ENCODE measurements around the gene CYP24A1. TPM values are rescaled to one million over a fixed set of nuclear protein-coding genes. Genes with fewer than 3 reads are reported as not detected.
"Not testable (repeated sequence)": the region's sequence is repeated elsewhere in the genome, so short reads cannot be mapped to it uniquely, and the experiment has no call there.

Gene CYP24A1
- total RNA-seq, 1 donor from 2014 or later: 23.6 TPM

DNA sequence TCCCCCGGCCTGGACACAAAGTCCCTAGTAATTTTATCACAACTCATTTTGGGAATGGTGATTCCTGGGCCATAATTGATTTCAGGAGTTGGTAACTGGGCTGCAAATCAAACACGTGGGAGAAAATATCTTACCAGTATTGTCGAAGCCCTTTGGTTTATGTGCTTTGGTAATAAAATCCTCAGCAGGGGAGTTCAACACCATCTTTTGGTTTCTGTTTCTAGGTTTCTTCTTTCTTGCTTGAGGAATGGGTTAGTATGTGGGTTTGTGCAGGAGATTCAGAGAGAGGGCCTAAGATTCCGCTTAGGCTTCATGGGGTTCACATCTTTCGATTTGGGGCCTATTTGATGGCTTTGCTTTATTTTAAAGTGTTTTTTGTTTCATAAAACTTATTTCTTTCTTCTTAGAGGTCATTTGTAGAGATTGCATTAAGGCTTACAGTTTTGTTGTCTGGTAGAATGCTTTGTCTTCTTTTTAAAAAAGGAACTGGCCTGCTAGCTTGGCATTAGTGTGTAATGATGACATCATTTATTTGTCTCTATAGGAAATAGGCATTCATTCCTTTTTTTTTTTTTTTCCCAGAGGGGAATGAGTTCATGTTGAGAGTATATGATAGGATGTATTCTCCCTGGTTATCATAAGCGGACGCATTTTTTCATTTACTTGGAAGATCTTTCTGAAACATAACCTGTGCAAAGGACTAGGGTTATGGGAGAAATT, 45.8 kb downstream of the CYP24A1 start:
- peaks cover 6% of the 10 kb centered on the region for H3K9me3 Mint-ChIP-seq
- H3K27ac Mint-ChIP-seq: peak overlapping the region; percentile 67
- TF ChIP-seq, protein P1, sequence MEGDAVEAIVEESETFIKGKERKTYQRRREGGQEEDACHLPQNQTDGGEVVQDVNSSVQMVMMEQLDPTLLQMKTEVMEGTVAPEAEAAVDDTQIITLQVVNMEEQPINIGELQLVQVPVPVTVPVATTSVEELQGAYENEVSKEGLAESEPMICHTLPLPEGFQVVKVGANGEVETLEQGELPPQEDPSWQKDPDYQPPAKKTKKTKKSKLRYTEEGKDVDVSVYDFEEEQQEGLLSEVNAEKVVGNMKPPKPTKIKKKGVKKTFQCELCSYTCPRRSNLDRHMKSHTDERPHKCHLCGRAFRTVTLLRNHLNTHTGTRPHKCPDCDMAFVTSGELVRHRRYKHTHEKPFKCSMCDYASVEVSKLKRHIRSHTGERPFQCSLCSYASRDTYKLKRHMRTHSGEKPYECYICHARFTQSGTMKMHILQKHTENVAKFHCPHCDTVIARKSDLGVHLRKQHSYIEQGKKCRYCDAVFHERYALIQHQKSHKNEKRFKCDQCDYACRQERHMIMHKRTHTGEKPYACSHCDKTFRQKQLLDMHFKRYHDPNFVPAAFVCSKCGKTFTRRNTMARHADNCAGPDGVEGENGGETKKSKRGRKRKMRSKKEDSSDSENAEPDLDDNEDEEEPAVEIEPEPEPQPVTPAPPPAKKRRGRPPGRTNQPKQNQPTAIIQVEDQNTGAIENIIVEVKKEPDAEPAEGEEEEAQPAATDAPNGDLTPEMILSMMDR (IDR thresholded peaks at IDR 0.05; ENCODE audit: unreplicated experiment): no peak
- no peak for DNase-seq (ENCODE audit: low spot score in 2 of 2, unreplicated experiment in 2 of 2)
- H3K4me1 Mint-ChIP-seq: peaks cover 30% of the 10 kb centered on the region
- H3K4me3 Mint-ChIP-seq: no peak overlapping the region
- H3K36me3 Mint-ChIP-seq: no peaks in the 10 kb centered on the region
- no peaks in the 10 kb centered on the region for H3K27me3 Mint-ChIP-seq (ENCODE audit: low read depth)

DNA sequence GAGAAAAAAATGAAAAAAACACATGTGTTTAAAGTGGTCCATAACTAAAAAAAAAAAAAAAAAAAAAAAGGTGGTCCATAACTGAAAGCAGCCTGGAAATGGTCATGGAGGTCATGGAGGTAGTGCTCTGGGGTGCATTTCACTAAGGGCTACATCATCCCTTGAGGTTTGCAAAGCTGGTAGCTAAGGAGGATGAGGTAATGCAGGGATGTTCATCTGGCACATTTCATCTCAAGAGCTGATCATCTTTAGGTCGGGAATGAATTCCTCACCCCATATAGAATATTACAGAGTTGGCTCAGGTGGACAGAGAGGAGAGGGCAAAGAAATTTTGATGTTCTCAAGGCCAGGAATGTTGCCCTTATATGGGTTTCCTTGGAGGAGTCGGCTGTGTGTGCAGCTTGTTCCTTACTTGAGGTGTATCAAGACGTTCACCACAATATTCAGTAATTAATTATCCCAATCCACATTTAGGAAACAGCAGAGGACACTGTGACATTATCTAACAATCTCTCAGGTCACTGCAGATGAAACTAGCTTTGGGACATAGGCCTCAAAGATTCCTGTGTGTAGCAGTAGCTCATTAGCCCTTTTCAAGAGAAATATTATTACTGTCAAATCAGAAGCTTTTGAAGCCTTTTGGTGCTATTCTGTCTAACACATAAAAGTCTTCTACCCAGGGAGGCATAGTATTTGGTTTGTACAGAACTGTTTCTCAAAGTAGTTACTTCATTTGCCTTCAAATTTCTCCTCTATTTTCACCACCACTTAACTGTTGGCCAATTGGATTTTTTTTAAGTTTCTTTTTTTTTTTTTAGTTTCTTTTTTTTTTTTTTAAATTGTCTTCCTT, 46.8 kb downstream of the CYP24A1 start:
- peaks cover 6% of the 10 kb centered on the region for H3K9me3 Mint-ChIP-seq
- no peak for DNase-seq (ENCODE audit: low spot score in 2 of 2, unreplicated experiment in 2 of 2)
- H3K27ac Mint-ChIP-seq: peak overlapping the region; percentile 48
- peaks cover 36% of the 10 kb centered on the region for H3K4me1 Mint-ChIP-seq
- no peak overlapping the region for H3K4me3 Mint-ChIP-seq
- TF ChIP-seq, protein P1 (IDR thresholded peaks at IDR 0.05; ENCODE audit: unreplicated experiment): no peak
- no peaks in the 10 kb centered on the region for H3K36me3 Mint-ChIP-seq
- no peaks in the 10 kb centered on the region for H3K27me3 Mint-ChIP-seq (ENCODE audit: low read depth)

DNA sequence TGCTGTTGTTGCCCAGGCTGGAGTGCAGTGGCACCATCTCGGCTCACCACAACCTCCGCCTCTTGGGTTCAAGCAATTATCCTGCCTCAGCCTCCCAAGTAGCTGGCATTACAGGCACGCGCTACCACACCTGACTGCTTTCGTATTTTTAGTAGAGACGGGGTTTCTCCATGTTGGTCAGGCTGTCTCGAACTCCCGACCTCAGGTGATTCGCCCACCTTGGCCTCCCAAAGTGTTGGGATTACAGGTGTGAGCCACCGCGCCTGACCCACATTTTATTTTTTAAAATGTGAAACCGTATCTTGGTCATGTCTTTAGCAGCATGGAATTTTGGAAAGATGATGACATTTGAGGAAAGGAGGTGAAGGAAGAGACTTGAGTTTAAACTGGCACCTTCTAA, 47.5 kb downstream of the CYP24A1 start:
- H3K4me3 Mint-ChIP-seq; H3K36me3 Mint-ChIP-seq; DNase-seq (ENCODE audit: low spot score in 2 of 2, unreplicated experiment in 2 of 2); H3K27me3 Mint-ChIP-seq (ENCODE audit: low read depth); H3K27ac Mint-ChIP-seq; H3K9me3 Mint-ChIP-seq: not testable (repeated sequence)
- H3K4me1 Mint-ChIP-seq: peaks cover 35% of the 10 kb centered on the region

DNA sequence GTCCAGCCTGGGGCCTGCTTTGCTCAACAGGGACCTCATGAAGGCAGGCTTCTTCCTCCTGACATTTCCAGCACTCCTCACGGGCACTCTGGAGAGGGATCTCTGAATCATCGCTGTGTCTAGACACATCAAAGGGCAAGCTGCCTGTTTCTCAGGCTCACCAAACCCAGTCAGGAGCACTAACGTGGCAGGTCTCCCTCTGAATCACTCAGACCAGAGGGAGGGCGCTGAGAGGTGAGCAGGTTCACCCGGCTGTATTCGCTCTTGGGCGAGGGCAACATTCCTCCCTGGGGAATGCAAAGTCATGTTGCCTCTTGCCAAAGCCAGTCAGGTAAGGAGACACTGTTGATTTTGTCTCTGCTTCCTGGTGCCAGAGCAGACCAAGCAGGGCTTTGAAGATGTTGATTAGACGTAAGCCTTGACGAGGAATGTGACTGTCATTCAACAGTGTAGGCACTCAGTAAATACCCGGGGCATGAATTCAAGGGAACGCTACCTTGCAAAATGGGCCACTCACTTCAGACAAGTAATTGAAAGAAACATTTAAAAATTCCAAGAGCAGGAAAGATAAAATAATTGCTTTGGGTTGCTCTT, 50.1 kb downstream of the CYP24A1 start:
- no peak overlapping the region for H3K4me3 Mint-ChIP-seq
- H3K9me3 Mint-ChIP-seq: no peaks in the 10 kb centered on the region
- H3K36me3 Mint-ChIP-seq: no peaks in the 10 kb centered on the region
- H3K4me1 Mint-ChIP-seq: peaks cover 35% of the 10 kb centered on the region
- TF ChIP-seq, protein P1 (IDR thresholded peaks at IDR 0.05; ENCODE audit: unreplicated experiment): no peak
- DNase-seq (ENCODE audit: low spot score in 2 of 2, unreplicated experiment in 2 of 2): peak; percentile 25 to 43
- no peaks in the 10 kb centered on the region for H3K27me3 Mint-ChIP-seq (ENCODE audit: low read depth)
- H3K27ac Mint-ChIP-seq: peak overlapping the region; percentile 97

DNA sequence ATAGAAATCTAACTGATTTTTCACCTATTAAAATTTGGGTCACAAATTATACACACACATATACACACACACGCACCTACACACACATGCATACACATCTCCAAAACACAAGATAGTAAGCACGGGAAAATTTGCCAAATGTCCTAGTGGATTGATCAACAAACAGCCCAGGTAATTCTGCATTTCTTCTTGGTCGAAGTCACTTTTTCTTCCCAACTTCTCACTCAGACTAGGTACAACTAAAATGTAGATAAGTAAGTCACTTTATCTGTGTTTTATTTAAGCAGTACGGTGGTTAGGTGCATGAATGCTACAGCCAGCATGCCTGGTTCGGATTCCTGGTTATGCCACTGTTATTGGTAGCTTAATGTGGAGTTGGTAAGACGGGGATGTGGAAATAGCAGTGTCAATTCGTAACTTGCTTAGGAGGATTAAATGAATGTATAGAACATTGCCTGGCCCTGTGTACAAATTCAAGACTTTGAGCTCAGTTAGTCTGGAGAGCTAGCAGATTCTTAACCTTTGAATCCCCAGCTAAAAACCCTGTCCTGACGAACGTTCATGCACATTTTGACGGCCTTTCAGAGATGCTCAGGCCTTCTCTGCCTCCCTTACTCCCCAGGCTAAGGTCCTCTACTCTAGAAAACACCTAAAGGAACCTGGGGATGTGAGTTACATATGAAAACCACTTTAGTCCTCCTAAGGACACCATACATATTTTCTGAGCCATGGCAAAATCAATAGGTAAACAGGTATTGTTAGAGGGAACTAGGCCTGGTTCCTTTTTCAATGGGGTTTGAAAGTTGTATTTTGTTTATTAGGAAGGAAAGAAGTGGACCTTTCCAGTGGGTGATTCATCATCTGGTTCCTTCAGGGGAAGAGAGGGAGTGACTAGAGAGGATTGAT, 50.9 kb downstream of the CYP24A1 start:
- Mint-ChIP-seq H3K36me3 (no peaks in the 10 kb centered on the region), H3K4me3 (no peak overlapping the region)

More for the DNA sequence above, 50.9 kb downstream of the CYP24A1 start:
- no peak for DNase-seq (ENCODE audit: low spot score in 2 of 2, unreplicated experiment in 2 of 2)
- Mint-ChIP-seq H3K27me3 (ENCODE audit: low read depth) (no peaks in the 10 kb centered on the region), H3K4me1 (peaks cover 29% of the 10 kb centered on the region), H3K9me3 (no peaks in the 10 kb centered on the region), H3K27ac (peak overlapping the region; percentile 97)
- TF ChIP-seq, protein P1 (IDR thresholded peaks at IDR 0.05; ENCODE audit: unreplicated experiment): no peak
